HG03039 (cell line): Measurements from ENCODE around the gene AANAT.

Experiments used
- ATAC-seq: cut with Tn5 transposase; IDR thresholded peaks from one replicate; pipeline ENCODE4 v1.9.1; 2021; ENCODE audit warnings: mild to moderate bottlenecking, moderate library complexity; ENCODE audit not compliant: unreplicated experiment

AANAT gene

DNA sequence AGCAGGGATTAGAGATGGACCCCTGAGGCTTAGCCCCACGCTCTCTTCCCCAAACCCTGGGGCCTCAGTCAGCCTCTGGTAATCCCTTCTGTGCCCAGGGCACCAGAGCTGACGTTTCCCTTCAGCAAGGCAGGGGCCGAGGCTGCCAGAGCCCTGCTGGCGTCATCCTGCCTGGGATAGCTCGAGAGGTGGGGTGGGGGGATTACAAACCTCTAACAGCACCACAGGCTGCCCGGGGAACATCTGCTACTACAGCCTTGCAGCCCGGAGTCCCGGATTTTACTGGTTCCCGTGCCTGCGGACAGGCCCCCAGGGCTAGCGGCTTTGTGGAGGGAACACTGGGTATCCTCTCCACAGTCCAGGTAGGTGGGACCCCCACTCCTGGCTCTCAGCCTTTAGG is at the start of gene AANAT:
Gene AANAT (plus strand): TSS at position 238 of the 400 bp plus-strand sequence. CDS start 1,144 bp downstream, outside the sequence.
- ATAC-seq = no peak

DNA sequence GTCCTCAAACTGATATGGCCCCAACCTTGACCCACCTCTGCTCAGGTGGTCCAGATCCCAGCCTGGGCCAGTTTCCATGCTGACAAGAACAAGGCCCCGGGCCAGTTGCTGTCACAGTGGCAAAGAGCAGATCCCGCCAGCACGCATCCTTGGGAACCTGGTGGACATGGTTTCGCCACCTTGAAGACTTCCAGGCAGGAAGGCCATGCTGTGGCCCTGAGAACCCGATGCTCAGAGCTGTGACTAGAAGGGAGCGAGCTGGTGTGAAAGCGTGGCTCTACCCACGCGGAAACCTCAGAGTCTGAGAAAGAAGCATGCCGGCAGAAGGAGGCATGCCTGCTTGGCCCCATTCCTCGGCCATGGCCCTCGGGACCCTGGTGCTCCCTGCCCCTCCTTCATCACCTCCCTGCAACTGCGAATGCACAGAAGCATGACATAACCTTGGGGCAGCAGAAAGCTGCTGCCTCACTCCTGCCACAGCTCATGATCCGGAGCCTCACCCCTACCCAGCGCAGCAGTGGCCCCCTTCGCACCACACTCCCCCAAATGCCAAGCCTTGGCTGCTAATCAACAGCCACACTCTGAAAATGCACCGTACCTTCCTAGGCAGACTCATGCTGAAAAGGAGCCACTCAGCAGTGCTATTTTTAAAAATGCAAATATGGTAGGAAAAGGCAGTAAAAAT is 47.7 kb upstream of the AANAT start:
- ATAC-seq = no peak

DNA sequence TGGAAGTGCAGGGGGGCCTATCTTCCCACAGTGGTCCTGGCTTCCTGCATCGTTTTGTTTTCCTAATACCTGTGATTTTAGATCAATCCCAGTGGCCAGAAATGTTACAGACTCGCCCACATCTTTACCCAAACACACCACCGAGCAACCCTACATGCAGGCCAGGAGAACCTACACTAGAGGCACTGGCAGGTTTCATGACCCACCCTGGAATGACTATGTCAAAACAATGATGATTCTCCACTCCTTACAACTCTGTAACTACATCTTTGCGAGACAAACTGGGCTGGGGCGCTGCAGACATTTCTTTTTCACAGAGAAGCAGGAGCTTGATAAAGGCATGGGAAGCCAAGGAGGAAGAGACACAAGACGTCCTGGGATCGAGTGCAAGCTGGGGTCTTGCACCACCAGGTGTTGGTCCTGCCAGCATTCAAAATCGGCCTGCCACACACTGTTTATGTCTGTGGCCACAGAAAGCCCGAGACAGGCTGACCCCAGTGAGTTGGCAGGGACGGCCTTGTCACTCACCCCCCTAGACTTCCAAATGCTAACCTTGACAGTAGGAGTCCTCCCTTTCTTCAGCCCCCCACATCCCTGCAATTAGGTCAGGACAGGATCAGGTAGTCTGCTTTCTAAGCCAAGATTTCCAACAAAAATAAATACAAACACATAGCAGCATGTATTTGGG is 46.9 kb upstream of the AANAT start:
- ATAC-seq = no peak

DNA sequence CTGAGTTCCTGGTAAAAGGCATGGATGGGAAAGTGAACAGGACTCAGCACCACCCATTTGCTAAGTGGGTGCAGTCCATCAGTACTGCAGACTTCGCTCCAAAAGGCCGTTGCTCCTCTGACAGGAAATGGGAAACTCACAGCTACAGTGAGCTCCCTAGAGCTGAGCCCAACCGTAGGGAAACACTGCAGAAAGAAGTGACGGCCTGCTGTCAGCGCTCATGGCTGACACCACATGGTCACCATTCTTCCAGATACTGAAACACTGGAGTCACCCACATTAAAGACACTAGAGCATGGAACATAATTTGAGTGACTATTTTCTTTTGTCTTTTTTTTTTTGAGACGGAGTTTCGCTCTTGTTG is 46.4 kb upstream of the AANAT start:
- no peak for ATAC-seq

DNA sequence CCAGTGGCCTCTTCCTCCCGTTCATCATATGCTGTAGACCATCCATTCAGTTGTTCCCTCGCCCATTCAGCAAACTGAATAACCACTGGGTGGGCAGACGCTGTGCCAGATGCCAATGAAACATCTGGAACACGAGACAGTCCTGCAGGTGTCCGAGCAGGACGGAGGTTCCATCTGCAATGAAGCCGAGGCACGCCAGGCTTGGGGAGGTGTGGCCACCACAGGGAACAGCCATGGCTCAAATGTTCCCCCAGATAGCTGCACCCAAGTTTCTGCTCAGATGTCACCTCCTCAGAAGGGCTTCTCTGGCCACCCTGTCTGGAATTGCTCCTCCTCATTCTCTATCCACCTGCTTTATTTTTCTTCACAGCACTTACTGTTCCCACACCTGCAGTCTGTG is 45.0 kb upstream of the AANAT start:
- ATAC-seq = no peak

DNA sequence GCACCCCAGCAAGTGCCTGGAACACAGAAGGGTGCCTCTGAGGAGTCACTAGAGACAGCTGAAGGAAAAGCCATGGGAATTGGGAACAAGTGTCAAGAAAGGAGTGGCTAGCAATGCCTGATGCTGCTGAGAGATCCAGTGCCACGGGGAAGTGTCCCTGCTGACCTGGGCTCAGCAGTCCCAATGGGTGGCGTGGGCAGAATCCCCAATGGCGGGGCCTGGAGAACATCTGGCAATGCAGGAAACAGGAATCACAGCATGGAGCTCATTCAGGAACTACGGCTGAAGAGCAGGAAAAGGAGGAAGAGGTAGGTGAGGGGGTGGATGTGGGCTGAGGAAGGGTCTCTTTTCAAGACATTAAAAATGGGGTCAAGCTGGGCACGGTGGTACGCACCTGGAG is 44.5 kb upstream of the AANAT start:
- no peak for ATAC-seq

DNA sequence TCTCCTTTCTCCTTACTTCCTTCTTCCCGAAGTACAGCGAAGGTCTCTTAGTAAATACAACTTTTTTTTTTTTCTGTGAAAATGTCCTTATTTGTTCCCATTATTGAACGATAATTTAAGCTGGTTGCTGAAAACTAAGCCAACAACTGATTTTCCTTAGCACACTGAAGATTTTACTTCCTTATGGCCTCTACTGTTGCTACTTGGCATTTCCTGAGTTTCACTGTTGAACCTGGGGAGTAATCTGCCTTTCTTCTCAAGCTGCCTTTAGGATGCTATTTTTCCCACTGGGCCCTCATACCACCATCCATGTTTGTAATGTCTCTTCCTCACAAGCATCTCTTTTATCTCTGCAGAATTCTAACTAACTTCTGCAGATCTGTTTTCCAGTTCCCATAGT is 40.5 kb upstream of the AANAT start:
- no peak for ATAC-seq

DNA sequence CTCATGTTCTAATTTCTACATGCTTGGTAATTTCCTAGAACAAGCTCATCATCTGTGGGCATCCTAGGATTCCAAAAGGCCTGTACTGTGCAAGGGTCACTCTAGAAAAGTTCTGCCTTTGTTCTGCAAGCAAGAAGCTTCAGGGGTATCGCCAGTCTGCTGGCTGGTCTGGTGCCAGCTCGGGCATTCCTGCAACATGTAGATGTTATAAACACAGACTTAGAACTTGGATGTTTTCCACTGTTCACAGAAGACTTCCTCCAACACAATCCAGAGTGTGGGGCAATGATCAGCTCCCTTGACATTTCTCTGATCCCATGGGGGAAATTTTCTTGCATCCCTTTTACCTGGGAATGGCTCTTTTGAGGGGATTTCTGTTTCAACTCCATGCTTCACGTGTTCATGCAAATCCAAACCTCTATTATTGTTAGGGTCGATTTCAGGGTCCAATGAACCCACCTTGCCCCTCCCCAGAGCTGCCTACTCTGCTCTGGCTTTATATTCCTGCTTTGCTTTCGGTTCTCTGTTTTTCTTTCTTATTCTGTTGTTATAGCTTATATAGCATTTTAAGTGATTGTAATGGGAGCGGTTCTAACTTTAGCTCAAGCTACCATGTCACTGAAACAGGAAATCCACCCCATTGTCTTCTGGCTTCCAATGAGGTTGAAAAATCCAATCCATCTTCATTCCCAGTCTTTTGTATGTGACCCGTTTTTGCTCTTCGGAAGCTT is 39.7 kb upstream of the AANAT start:
- no peak for ATAC-seq

DNA sequence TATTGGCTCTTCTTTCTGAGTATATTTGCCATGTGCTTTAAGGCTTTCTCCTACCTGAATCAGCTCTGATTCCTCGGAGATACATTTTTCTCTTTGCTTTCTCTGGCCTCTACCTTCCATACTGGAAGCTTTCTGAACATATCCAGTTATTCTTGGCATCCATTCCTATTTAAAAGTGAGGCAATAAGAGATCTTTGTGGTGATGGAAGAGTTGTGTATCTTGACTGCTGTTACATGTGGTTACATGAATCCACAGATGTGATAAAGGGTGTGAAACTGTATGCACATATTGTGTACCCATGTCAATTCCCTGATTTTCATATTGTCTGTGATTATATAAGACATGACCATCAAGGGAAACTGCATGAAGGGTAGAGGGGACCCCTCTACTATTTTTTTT is 38.9 kb upstream of the AANAT start:
- ATAC-seq = no peak

DNA sequence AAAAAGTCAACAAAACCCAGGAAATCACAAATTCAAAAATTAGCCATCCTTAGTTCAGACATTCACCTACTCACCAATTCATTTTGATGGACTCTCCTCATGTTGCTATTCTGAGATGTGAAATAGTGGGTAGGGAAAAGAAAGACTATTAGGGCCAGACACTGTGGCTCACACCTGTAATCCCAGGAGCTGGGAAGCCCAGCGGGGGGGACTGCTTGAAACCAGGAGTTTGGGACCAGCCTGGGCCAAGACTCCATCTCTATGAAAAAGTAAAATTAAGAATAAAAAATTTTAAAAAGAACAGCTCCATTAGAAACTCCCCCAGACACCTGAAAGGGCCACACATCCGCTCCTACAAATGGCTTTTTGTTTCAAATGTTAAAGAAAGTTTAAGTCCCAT is 35.9 kb upstream of the AANAT start:
- ATAC-seq = no peak

DNA sequence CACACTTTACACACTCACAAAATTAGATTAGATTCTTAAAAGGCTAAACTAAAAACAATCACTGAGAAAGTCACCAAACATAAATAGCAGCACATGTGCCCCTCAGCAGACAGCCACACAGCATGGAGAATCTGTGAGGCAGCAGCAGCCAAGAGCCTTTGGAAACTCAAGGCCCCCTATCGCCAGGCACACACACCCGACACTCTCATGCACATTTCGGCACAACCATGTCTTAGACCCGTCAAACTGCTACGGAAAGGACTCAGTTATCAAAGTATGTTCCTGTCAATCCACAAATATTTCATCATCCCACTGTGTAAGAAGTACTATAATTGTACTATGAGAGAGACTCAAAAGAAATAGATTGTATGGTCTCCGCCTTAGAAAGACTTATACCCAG is 35.4 kb upstream of the AANAT start:
- no peak for ATAC-seq

DNA sequence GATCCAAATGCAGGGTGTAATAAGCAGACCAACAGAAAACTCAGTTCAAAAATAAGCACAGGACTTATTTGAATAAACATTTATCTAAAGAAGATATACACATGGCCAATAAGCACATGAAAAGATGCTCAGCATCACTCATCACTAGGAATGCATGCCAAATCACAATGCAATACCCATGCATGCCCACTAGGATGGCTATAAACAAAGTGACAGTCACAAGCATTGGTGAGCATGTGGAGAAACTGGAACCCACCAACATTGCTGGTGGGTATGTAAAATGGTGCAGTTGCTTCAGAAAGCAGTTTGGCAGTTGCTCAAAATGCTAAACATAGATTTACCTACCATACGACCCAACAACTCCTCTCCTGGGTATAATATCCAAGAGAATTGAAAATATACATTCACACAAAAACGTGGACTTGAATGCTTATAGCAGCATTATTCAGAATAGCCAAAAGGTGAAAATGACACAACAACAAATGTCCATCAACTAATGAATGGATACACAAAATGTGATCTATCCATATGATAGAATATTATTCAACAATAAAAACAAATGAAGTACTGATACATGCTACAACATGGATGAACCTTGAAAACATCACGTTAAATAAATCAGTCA is 34.6 kb upstream of the AANAT start:
- no peak for ATAC-seq

DNA sequence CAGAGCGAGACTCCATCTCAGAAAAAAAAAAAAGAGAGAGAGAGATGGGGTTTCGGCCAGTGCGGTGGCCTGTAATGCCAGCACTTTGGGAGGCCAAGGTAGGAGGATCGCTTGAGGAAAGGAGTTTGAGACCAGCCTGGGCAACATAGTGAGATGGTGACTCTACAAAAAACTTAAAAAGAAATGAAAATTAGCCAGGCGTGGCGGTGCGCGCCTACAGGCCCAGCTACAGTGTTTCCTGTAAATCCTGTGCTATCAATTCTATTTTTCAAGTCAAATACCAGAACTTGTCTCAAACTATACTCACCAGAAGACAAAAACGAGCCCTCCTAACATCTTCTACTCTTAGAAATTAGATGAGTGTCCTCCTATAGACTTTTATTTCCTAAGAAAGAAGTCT is 33.7 kb upstream of the AANAT start:
- ATAC-seq = no peak

DNA sequence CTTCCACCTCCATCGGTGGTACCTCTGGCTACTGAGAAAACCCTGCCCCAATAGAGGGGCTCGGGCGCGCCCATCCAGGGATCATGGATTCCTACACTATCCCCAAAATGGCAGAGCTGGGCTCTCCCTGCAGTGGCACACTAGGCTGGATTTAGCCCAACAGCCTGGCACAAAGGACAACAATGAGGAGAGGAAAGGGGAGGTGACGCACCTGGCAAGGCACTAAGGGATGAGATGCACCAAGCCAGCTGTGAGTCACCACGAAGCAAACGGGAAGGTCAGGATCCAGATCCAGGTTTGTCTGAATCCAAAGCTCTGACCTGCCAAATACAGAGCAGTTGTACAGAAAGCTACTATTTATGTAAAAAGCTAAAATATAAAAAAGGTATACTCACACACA is 32.5 kb upstream of the AANAT start:
- no peak for ATAC-seq

DNA sequence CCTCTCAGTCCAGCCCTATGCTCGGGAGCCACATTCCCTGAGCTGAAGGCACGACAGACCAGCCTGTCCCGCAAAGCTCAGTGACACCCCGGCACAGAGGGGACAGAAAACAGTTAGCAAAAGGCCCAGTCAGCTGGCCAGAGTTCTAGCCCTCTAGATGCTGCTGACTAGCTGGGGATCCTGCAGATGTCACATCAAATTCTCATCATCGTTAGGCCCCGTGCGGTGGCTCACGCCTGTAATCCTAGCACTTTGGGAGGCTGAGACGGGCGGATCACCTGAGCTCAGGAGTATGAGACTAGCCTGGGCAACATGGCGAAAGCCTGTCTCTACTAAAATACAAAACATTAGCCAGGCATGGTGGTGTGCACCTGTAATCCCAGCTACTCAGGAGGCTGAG is 31.7 kb upstream of the AANAT start:
- no peak for ATAC-seq

DNA sequence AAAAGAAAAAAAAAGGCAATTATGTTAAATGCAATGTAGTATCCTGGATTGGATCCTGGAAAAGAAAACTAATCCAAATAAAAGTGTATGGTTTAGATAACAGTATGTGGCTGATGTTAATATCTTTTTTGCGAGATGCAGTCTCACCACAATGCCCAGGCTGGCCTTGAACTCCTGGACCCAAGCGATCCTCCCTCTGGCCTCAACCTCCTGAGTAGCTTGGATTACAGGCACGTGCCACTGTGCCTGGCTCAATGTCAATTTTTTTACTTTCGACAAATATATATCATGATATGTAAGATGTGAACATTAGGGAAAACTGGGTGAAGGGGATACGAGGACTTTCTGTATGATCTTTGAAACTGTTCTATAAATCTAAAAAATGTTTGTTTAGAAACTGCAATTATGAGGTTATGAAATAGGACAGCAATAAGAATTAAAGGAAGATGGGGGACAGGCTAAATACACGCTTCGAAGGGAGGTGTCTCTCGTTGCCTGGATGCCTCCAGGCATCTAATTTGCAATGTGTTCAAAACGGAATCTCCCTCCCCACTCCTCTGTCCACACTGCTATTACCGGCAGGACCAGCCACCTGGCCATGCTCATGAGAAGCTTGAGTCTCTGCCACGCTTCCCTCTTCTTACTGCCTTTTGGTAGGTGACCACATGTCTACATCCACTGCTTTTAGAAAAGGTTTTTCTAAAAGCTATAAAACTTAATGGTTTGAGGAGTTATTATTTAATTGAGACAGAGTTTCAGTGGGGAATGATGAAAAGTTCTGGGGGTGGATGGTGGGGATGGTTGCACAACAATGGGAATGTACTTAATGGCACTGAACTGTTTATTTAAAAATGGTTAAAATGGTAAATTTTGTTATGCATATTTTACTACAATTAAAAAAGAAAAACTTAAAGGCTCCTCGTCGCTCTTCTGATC is 29.7 kb upstream of the AANAT start:
- no peak for ATAC-seq

DNA sequence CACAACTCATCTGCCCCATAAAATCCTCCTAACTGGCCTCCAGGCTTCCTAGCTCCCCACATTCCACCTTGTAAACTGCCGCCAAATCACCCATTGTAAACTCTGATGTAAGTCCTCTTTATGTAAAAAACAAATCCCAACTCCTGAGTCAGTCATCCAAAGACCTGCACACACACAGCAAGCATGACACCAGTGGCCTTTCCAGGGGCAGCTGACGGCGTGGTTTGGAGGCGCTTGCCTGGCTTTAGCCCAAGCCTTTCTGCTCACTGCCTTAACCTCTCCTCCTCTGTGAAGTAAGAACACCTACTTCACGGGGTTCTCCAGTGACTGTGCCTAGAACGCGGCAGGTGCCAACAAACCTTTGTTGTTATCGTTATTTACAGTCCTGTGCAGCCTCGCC is 28.5 kb upstream of the AANAT start:
- no peak for ATAC-seq

DNA sequence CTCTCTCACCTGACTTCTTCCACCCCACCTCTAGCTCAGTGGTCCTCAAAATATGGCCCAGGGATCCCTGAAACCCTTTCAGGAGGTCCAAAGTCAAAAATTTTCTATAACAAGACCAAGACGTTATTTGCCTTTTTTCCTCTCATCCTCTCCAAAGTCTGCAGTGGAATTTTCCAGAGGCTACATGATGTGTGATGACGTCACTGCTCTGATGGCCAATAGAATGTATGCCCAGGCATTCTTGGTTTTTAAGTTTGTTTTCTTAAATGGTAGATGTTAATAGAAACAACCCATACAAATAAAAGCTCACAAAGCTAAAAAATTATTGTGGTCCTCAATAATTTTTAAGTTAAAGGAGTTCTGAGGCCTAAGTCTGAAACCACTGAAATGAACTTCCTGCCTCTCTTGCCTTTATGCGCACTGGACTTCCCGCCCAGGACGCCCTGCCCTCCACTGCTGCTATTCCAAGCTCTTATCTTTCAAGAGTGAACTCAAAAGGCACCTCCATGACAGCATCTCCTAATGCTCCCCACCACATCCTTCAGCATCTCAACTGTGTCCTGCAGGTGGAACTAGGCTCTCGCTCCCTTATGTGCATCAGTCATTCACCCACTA is 28.0 kb upstream of the AANAT start:
- ATAC-seq = no peak

DNA sequence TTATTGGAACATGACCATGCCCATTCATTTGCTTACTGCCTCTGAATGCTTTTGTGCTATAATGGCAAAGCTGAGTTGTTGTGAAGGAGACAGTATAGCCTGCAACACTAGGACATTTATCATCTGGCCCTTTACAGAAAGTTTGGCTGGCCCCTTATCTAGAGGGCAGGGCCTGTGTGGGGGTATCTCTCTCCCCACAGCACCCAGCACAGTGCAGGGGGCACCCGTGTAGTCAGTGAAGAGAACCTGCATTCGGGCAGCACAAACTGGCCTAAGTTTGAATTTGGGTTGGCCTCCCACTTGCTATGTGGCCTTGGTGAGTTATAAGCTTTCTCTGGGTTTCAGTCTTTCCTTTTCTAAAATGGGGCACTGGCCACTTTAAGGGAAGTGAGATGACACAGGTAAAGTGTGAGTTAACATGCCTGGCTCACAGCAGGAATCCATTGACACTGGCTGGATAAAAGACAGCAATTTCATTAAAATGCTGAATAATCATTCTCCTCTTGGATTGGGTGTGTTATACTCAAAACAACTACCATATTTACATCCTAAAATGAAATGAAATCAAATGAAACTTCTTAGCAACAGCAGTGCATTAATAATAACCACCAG is 26.5 kb upstream of the AANAT start:
- no peak for ATAC-seq
